ENCODE measurements around the gene SNX33.
"Not testable (repeated sequence)": the region's sequence is repeated elsewhere in the genome, so short reads cannot be mapped to it uniquely, and the experiment has no call there.

SNX33 gene

DNA sequence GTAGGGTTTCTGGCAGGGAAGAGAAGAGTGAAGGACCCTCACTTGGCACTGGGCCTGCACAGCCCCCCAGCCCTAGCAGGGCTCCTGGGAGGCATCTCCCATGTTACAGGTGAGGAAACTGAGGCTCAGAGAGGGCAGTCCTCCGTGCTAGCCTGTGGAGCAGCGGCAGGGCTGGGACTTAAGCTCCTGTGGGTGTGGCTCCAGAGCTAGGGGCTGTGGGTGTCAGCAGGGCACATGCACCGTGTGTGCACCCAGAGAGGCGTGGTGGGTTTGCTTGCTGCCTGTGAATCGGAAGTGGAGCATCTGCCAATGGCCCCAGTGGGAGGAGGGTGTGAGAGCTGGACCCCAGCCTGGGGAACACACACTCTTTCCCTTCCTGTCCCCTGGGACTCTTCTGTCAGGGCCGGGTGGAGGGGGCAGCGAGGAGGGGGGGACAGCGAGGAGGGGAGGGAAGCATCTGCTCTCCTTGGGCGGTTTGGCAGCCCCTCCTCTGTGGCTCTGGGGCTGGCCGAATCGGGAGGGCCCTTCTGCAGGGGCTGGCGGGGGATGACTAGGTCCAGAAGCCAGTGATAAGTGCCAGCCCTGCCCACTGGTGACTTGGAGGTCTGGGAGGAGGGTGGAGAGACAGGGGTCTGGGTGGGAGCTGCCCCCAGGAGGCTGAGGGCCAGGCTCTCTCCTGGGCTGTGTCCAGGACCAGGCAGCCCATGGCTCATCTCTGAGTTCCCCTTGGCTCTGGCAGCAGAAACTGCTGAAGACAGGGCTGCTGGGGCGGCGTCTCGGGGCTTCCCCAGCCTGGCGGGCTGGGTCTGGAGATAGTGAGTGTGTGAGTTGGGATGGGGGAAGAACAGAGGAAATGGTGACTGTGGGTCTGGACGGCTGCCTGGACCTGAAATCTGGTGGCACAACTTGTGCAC lies 52.5 kb downstream of the SNX33 start:
- DNase-seq (ENCODE audit: low read depth in 2 of 2), result not testable (repeated sequence)

DNA sequence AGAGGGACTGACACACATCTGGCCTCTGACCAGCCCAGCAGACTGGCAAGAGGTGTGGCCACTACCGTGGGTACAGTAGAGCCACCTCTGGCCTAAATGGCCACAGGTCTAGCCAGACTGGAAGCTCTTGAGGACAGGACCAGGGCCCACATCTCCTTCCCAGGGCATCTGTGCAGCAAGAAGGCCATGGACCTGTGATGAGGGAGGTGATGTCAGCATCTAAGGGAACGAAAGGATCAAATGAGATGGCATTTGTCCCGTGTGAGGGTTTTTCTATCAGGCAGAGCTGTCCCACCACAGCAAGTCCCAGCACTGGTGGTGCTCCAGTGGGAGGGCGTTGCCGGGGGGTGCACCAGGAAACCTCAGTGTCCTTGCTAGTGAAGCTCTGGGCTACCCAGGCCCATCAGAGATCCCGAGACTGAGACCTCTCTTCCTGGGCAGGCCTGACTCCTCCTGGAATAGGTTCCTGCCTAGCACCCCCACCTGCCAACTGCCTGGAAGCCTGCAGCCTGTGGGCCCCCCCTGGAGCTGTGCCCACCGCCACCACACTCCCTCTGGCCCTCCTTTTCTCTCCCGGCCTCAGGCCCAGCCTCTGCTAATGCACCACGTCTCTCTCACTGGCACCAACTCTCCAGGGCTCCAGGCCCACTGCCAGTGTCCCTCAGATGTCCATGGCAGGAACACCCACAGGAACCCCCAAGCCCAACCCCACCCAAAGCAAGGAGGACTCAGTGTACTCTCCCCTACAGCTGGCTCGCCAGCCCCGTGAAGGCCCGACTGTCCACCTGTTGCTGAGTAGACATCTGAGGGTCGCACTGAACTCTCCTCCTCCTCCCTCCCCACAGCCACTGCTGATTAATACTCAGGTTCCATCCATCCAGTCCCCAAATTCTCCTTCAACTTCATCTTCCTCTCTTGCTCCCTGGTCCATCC lies 53.6 kb downstream of the SNX33 start:
- not testable (repeated sequence) for DNase-seq (ENCODE audit: low read depth in 2 of 2)

DNA sequence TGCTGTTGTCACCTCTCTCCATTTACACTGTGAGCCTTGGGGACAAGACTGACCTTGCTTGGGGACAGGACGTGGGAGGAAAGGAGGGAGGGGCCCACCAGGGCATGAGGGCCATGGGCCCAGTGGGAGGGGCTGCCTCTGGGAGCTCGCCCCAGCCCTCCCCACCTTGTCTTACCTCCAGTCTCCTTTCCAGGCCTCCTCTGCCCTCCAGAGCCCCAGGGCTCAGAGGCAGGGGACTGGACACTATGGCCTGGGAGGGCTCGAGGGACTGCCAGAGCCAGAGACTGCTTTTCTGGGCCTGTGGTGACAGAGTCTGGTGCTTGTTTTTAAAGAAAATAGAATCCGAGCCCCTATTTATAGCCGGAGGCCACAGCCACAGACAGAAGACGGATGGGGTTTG lies 54.7 kb downstream of the SNX33 start:
- DNase-seq (ENCODE audit: low read depth in 2 of 2), result no peak

DNA sequence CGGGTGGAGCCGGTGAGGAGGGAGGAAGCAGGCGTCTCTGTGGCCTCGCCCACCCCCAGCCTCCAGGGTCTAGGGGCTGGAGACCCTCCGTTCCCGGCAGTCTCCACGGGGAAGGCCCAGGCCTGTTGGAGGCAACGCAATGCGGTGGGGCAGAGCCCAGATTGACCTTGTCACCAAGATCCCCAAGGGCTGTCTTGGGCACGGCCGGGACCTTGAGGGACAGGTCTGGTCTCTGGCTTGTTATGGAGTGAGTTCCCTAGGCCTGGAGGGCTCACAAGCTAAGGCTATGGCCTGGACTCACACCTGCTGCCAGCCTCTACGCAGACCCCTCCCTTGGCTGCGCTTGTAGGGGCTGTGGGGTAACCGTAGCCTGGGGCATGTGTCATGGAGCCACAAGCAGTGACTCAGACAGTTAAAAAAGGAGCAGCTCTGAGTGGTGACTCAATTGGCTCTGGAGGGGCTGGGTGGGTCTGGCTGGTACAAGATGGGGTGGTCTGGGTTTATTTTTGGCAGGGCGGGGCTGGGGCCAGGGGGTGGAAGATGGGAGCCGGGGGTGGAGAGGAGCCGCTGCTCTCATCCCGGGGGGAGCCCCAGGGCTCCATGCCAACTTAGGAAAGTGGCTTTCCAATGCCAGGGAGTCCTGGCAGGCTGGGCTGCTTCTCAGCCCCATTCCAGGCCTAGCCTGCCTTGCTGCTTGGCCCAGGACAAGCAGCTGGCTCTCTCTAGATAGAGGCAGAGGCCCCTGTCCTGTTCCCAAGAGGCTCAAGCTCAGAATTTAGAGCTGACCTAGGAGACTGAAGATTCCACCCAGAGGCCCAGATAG lies 55.9 kb downstream of the SNX33 start:
- not testable (repeated sequence) for DNase-seq (ENCODE audit: low read depth in 2 of 2)

DNA sequence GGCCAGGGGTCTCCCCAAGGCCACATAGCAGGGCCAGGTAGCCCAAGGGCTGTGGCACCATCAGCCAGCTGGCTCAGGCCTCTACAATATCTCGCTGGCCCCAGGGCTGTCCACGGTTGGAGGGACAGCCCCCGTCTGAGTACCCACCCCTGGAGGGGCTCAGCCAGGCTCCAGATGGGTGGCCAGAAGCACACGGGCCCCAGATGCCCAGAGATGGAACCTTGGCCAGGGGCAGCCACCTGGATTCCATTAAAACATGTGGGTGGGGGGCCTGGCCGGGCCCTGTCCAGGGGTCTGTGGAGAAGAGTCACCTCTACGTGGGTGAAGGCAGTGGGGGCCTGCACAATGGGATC lies 56.5 kb downstream of the SNX33 start:
- DNase-seq (ENCODE audit: low read depth in 2 of 2), result no peak

DNA sequence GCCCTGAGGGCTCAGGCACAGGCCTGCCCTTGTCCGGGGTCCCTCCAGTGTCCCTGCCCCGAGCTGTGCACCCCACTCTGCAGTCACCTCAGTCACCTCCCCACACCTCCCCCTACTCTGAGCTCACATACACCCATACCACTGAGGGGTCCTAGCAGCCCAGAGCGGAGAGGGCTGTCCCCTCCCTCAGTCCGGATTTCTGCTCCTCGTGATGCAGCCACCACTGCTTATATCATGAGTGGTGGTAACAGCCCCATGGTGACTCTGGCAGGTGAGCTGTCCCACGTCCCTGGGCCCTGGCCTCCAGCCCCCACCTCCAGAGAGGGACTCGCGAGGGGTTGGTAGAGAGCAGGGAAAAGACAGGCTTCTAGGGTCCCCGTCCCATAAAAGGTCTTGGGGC lies 56.9 kb downstream of the SNX33 start:
- no peak for DNase-seq (ENCODE audit: low read depth in 2 of 2)

DNA sequence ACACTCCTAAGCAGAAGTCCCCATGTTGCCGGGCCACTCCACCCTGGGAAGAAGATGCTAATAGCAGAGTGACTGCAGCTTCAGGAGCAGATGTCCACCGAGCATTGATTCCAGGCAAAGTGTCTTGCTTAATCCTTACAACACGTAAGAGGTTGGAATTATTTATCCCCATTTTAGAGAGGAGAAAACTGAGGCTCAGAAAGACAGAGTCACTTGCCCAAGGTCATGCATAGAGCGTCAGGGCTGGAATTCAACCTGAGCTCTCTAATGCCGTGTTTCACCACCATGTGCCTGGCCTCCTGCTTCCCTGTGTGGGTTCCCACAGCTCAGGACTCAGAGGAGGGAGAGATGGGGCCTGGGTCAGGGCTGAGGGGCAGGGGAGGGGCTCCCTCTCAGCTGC lies 57.7 kb downstream of the SNX33 start:
- DNase-seq (ENCODE audit: low read depth in 2 of 2), result not testable (repeated sequence)

DNA sequence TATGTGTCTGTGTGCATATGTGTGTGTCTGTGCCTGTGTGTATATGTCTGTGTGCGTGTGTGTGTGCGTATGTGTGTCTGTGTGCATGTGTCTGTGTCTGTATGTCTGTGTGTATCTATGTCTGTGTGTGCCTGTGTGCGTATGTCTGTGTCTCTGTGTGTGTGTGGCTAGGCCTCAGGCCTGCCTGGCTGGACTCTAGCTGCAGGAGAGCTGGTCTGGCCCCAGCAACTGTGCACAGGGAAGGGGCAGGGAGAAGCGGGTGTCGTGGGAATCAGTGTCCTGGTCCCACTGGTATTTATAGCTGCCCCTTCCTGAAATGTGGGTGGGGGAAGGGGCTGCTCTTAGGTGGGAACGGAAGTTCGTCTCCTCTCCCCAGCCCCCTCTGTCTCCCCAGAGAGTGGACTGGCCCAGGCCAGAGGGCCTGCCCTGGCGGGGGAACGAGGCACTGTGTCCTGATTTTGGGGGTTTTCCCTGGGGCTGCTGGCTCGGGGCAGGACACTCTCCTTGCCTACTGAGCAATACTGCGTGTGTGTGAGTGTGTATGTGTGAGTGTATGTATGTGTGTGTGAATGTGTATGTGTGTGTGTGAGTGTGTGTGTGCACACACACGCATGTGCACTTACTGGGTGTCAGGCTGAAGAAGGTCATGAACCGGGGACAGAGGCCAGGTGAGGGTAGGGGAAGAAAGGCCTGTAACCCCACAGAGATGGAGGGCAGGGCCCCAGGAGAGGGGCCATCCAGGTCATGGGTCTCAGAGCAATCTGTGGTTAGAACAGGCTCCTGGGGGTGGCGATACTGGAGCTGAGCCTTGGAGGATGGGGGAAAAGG lies 58.4 kb downstream of the SNX33 start:
- no peak for DNase-seq (ENCODE audit: low read depth in 2 of 2)

DNA sequence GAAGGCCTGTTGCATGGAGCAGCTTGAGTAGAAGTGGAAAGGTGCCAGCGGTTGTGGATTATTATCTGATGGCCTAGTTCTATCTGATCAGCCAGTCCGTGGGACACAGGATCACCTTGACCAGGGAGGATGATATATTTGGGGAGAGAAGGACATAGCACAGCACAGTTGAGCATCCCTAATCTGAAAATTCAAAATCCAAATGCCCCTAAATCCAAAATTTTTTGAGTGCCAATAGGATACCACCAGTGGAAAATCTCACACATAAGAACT lies 58.9 kb downstream of the SNX33 start:
- no peak for DNase-seq (ENCODE audit: low read depth in 2 of 2)

DNA sequence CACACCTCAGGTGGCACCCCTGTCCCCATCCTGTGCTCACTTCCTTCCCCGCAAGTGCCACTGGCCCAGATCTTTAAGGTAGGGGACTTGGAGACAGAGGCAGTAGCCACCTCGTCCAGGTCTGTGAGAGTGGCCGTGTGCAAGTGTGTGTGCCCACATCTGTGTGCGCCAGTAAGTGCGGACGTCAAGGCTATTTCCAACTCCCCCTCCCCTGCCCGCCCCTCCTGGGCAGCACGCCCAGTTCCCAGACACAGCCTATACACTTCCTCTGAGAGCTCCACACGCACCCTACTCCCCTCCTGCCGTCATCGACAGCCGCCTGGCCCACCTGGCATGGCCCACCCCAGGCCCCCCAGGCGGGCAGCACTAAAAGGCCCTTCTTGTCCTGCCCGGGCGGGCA lies 61.7 kb downstream of the SNX33 start:
- not testable (repeated sequence) for DNase-seq (ENCODE audit: low read depth in 2 of 2)

DNA sequence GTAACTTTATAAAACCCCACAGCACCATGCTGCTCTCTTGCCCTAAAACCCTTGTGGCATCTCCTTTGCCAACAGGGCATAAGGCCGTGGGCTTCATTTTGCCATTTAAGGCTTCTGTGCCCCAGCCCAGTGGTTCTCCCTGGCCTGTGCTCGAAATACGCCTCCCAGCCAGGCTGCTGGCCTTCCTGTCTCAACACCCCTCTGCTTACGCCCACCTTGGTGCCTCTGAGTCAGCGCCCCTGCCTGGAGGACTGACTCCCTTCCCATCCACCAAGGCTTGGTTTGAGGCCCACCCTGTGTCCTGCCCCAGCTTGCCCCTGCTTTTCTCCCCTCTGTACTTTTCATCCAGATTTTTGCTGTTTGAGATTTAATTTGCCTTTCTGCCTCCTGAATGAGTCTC lies 63.2 kb downstream of the SNX33 start:
- not testable (repeated sequence) for DNase-seq (ENCODE audit: low read depth in 2 of 2)

DNA sequence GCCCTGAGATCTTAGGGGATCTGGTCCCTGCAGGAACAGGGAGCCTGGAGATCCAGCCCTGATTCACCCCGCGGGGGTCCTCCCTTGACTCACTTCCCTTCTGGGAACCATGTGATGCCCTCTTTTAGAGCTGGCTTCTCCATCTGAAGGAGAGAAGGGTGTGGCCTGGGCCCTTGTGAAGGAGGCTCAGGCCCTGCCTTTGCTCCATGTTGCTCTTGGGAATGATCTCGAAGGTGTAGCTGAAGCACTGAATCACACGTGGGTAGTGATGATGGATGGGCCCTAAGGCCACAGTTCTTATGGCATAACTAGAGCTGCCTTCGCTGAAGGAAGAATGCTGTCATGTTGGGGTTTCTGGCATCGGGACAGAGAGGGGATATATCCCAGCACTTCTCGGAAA lies 63.8 kb downstream of the SNX33 start:
- DNase-seq (ENCODE audit: low read depth in 2 of 2), result not testable (repeated sequence)
